Measurements from ENCODE around the gene OGDH.

- no peak for TF ChIP-seq RFX5 (IDR thresholded peaks at IDR 0.05; ENCODE audit: low read depth, low read length)
- TF ChIP-seq RAD21 (IDR thresholded peaks at IDR 0.05; ENCODE audit: low read length) = no peak
- TF ChIP-seq CTCF (conservative IDR thresholded peaks at IDR 0.05; ENCODE audit: low read depth, low read length) = no peak
- no peak for TF ChIP-seq SMC3 (IDR thresholded peaks at IDR 0.05; ENCODE audit: low read depth, low read length)
- no peak for TF ChIP-seq POLR2A (IDR thresholded peaks at IDR 0.05; ENCODE audit: low read depth, low read length)
- TF ChIP-seq MAZ (IDR thresholded peaks at IDR 0.05; ENCODE audit: borderline replicate concordance, low read depth, low read length) = no peak
- TF ChIP-seq, protein P1, sequence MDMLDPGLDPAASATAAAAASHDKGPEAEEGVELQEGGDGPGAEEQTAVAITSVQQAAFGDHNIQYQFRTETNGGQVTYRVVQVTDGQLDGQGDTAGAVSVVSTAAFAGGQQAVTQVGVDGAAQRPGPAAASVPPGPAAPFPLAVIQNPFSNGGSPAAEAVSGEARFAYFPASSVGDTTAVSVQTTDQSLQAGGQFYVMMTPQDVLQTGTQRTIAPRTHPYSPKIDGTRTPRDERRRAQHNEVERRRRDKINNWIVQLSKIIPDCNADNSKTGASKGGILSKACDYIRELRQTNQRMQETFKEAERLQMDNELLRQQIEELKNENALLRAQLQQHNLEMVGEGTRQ (IDR thresholded peaks at IDR 0.05; ENCODE audit: low read depth, low read length) = no peak
- no peak for TF ChIP-seq MAFK (IDR thresholded peaks at IDR 0.05; ENCODE audit: low read depth, low read length)
- no peak for TF ChIP-seq MXI1 (IDR thresholded peaks at IDR 0.05; ENCODE audit: borderline replicate concordance, low read depth, low read length)
- TF ChIP-seq, protein P2, sequence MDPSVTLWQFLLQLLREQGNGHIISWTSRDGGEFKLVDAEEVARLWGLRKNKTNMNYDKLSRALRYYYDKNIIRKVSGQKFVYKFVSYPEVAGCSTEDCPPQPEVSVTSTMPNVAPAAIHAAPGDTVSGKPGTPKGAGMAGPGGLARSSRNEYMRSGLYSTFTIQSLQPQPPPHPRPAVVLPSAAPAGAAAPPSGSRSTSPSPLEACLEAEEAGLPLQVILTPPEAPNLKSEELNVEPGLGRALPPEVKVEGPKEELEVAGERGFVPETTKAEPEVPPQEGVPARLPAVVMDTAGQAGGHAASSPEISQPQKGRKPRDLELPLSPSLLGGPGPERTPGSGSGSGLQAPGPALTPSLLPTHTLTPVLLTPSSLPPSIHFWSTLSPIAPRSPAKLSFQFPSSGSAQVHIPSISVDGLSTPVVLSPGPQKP (IDR thresholded peaks at IDR 0.05; ENCODE audit: borderline replicate concordance, low read depth, low read length) = no peak
- no peak for TF ChIP-seq BHLHE40 (IDR thresholded peaks at IDR 0.05; ENCODE audit: low read depth, low read length)
These were observed 40.5 kb upstream of the OGDH start for GRCh38 chr7:44565795-44566559.

Measured in IMR-90 (cell line).